ENCODE measurements around the gene SHANK2. TPM values are rescaled to one million over a fixed set of nuclear protein-coding genes. Genes with fewer than 3 reads are reported as not detected.

The SHANK2 gene
- total RNA-seq, 1 experiment from 2014 or later: 0.71 TPM

DNA sequence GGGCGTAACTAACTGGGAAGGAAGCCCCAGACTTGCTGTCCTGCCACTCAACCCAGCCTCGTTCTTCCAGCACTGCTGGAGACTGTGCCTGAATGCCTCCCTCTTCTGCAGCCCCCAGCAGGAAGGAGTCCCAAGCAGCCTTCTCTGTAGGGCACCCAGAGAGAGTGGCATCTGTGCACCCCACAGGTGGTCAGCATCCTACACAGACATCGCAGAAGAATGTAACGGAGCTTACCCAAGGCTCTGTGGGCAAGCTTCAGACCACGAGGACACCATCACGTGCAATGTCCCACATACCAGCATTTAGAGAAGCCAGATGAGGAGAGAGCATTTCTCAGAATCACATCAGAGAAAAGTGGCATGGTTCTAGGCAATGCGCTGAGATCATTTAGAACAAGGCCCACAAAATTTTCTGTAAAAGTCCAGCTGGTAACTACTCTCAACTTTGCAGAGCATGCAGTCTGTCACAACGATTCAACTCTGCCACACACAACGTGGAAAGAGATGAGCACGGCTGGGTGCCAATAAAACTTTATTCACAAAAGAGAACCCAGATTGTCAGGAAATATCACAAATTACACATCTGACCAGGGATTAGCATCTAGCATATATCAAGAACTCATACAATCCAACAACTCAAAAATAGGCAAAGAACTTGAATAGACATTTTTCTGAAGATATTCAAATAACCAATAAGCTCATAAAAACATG is 33.4 kb downstream of the SHANK2 start:
- Histone ChIP-seq H3K36me3 (ENCODE audit: insufficient read depth, low read length, poor library complexity, severe bottlenecking) (no peaks in the 10 kb centered on the region), H3K9me3 (ENCODE audit: low read depth, low read length, poor library complexity, severe bottlenecking) (no peaks in the 10 kb centered on the region), H3K27ac (ENCODE audit: low read depth, low read length, poor library complexity, severe bottlenecking) (no peak overlapping the region), H3K4me1 (ENCODE audit: insufficient read depth, low read length, poor library complexity, severe bottlenecking) (no peaks in the 10 kb centered on the region), H3K4me3 (ENCODE audit: low read depth, low read length, poor library complexity, severe bottlenecking) (no peak overlapping the region), H3K27me3 (replicated peaks; ENCODE audit: insufficient read depth, low read depth, low read length, poor library complexity) (no peaks in the 10 kb centered on the region)
- POLR2A ChIA-PET (ENCODE audit: low non-redundant PET): no interaction called here
- intact Hi-C loops (cut with micrococcal nuclease; ENCODE audit: unreplicated experiment): no loop called here
- no TSS peak for BruUV-seq (replicated peaks)
- CTCF ChIA-PET: interaction anchor here (0.7 kb wide), 1 partner anchor 13 kb away, joined by 6 read pairs; no protein-coding TSS in a partner anchor
- TF ChIP-seq EZH2 (IDR thresholded peaks at IDR 0.05; ENCODE audit: borderline replicate concordance, low read depth, low read length, poor library complexity, severe bottlenecking): no peak
- TF ChIP-seq, protein P1, sequence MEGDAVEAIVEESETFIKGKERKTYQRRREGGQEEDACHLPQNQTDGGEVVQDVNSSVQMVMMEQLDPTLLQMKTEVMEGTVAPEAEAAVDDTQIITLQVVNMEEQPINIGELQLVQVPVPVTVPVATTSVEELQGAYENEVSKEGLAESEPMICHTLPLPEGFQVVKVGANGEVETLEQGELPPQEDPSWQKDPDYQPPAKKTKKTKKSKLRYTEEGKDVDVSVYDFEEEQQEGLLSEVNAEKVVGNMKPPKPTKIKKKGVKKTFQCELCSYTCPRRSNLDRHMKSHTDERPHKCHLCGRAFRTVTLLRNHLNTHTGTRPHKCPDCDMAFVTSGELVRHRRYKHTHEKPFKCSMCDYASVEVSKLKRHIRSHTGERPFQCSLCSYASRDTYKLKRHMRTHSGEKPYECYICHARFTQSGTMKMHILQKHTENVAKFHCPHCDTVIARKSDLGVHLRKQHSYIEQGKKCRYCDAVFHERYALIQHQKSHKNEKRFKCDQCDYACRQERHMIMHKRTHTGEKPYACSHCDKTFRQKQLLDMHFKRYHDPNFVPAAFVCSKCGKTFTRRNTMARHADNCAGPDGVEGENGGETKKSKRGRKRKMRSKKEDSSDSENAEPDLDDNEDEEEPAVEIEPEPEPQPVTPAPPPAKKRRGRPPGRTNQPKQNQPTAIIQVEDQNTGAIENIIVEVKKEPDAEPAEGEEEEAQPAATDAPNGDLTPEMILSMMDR (conservative IDR thresholded peaks at IDR 0.05; ENCODE audit: low read depth, low read length): no peak
- DNase-seq (ENCODE audit: low spot score): no peak

DNA sequence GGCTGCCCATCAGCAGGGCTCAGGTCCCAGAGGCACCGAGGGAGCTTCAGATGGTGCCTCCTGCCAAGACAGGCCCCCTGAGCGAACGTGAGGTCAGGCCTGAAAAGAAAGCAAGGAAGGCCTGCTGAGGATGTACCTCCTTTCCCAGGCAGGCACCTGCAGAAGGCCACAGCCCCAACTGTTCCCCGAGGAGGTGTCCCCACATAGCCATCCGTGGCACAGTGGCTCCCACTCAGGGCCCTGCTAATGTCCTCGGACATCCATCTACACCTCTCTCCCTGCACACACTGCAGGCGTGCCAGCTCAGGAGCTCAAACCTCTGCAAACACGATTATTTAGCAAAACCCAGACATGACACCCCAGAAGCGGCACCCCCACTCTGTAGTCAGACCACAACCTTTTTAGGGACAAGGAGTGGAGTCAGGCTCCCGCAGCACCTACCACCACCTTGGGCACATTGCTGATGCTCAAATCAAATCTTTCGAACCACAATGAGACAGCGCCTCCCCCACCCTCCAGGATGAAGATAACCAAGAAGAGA is 36.9 kb downstream of the SHANK2 start:
- no peaks in the 10 kb centered on the region for H3K4me1 ChIP-seq (ENCODE audit: insufficient read depth, low read length, poor library complexity, severe bottlenecking)
- BruUV-seq (replicated peaks): no TSS peak
- TF ChIP-seq, protein P1 (conservative IDR thresholded peaks at IDR 0.05; ENCODE audit: low read depth, low read length): no peak
- TF ChIP-seq EZH2 (IDR thresholded peaks at IDR 0.05; ENCODE audit: borderline replicate concordance, low read depth, low read length, poor library complexity, severe bottlenecking): no peak
- CTCF ChIA-PET: no interaction called here
- DNase-seq (ENCODE audit: low spot score): no peak
- H3K27me3 ChIP-seq (replicated peaks; ENCODE audit: insufficient read depth, low read depth, low read length, poor library complexity): peaks cover 10% of the 10 kb centered on the region
- POLR2A ChIA-PET (ENCODE audit: low non-redundant PET): no interaction called here
- intact Hi-C loops (cut with micrococcal nuclease; ENCODE audit: unreplicated experiment): no loop called here
- no peaks in the 10 kb centered on the region for H3K9me3 ChIP-seq (ENCODE audit: low read depth, low read length, poor library complexity, severe bottlenecking)
- H3K27ac ChIP-seq (ENCODE audit: low read depth, low read length, poor library complexity, severe bottlenecking): no peak overlapping the region
- H3K4me3 ChIP-seq (ENCODE audit: low read depth, low read length, poor library complexity, severe bottlenecking): no peak overlapping the region
- H3K36me3 ChIP-seq (ENCODE audit: insufficient read depth, low read length, poor library complexity, severe bottlenecking): no peaks in the 10 kb centered on the region

DNA sequence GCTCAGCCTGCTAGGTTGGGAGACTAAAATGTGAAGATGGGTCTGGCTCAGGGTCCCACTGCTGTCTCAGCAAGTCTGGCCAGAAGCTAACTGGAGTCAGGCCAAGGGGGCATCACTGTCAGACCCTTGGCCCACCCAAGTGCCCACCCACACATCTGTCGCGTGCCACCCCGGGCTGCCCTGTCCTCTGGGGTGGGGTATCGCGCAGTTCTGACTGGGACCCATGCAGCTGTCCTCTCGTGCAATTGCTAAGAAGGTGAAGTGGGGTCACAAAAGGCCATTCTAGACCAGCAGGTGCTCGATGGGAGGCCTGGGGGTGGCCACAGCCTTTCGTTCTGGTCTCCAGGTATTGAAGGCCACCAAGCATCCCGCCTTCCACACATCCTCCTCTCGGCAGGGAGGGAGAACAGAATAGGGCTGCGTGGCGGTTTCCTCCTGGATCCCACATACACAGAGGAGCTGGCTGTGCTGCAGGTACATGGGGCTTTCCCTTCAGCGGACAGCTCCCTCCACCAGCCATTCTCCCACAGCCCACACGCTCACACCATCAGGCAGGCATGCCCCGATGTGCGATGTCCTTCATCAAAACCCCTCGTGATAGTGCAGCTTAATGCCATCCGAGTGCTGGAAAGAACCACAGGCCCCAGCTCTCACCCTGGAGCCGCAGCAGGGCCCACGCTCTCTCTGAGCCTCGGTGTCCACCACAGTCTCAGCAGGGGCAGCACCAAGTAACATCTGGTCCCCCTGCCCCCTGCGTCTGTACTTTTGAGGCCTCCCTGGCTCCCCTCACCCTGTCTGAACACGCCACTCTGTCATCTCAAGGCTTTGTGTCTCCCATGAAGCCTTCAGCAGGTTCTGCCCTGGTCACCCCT is 37.6 kb downstream of the SHANK2 start:
- H3K27ac ChIP-seq (ENCODE audit: low read depth, low read length, poor library complexity, severe bottlenecking): no peak overlapping the region
- H3K4me3 ChIP-seq (ENCODE audit: low read depth, low read length, poor library complexity, severe bottlenecking): no peak overlapping the region
- H3K36me3 ChIP-seq (ENCODE audit: insufficient read depth, low read length, poor library complexity, severe bottlenecking): no peaks in the 10 kb centered on the region
- H3K4me1 ChIP-seq (ENCODE audit: insufficient read depth, low read length, poor library complexity, severe bottlenecking): no peaks in the 10 kb centered on the region
- intact Hi-C loops (cut with micrococcal nuclease; ENCODE audit: unreplicated experiment): no loop called here
- peaks cover 10% of the 10 kb centered on the region for H3K27me3 ChIP-seq (replicated peaks; ENCODE audit: insufficient read depth, low read depth, low read length, poor library complexity)
- ChIA-PET CTCF (no interaction called here), POLR2A (ENCODE audit: low non-redundant PET) (no interaction called here)
- TF ChIP-seq, protein P1 (conservative IDR thresholded peaks at IDR 0.05; ENCODE audit: low read depth, low read length): no peak
- no peak for TF ChIP-seq EZH2 (IDR thresholded peaks at IDR 0.05; ENCODE audit: borderline replicate concordance, low read depth, low read length, poor library complexity, severe bottlenecking)
- H3K9me3 ChIP-seq (ENCODE audit: low read depth, low read length, poor library complexity, severe bottlenecking): no peaks in the 10 kb centered on the region
- DNase-seq (ENCODE audit: low spot score): no peak
- no TSS peak for BruUV-seq (replicated peaks)
